Measurements from ENCODE around the gene SLC26A11.
A peak's percentile ranks its signal among the peaks of the same experiment; 100 is the strongest.

The SLC26A11 gene

DNA sequence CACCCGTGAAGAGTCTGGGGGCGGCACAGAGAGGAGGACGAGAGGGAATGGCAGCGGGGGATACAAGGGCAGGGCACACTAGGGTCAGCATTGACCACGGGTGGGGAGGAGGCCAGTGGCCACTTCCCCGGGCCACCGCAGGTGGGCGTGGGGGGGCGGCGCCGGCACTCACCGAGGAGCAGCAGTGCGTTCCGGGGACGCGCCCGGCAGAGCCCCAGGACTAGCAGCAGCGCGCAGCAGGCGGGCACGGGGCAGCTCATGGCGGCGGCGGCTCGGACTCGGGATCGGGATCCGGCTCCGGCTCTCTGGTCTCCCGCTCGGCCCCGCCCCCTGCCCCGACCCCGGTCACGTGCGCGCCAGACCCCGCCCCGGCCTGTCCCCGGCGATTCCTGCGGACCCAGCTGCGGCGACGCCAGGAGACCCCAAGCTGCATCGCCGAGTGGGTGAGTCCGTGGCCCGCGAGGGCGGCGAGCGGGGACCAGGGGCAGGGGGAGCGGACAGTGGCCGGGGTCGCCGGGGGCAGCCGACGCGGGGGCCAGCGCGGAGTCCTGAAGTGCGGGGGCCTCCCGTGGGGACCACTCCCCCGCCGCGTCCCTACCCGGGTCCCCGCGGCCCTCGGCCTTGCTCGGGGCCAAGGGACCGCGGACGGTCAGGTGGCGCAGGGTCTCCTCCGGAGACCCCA is at the start of gene SLC26A11, which contains the start of gene SGSH:
TSS of gene SLC26A11 (plus strand) at position 374 of the 682 bp plus-strand sequence. CDS start 1,134 bp downstream, outside the sequence.
TSS of gene SGSH (minus strand) at position 280 of the 682 bp plus-strand sequence. CDS start at position 260, 20 bp downstream.
- DNase-seq, result peak; percentile 22

DNA sequence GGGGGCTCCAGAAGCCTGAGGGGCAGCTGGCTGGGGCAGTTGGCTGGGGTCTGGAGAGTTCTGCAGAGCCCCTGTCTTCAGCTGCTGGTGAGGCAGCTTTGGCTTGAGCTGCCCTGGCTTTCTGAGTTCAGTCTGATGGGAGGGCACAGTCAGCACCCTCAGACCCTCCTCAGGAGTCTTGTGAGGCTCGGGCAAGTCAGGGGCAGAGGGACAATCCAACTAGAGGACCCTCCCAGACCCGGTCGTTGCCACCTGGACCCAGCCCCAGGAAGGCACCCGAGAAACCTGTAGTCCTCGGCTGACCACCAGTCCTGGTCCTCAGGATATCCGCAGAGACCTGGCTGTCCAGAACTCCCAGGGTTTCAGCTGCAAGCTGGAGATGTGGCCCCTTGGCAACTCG is 48.5 kb upstream of the SLC26A11 start:
- DNase-seq, result no peak

DNA sequence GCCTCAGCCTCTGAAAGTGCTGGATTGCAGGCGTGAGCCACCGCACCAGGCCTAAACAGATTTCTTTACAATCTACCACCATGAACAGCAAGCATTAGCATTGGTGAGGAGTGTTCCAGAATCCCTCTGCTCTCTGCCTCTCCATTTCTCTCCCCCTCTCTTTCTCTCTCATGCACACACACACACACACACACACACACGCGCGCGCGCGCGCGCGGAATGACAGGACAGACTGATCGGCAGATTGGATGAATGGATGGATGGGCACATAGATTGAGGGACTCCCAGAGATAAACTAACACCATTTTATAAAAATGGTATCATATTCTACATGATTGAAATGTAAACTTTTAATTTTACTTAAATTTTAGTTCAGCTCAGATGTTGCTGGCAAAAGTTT is 47.1 kb upstream of the SLC26A11 start:
- no peak for DNase-seq

GRCh38 chr17:80173916-80174315 is 46.3 kb upstream of the SLC26A11 start:
- no peak for DNase-seq

DNA sequence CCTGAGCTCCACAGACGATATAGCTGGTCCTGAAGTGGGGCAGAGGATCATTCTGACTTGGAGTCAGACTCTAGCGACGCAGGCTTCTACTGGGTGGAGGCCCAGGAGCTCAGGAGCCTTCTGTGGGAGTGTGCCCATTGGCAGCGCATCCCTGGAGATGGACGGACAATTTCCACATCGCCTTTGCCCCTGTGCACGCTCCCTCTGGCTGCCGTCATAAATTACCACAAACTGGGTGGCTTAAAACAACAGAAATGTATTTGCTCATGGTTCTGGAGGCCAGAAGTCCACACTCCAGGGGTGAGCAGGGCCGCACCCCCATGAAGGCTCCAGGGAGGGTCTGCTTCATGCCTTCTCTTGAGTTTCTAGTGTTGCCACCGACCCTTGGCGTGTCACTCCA is 43.5 kb upstream of the SLC26A11 start:
- DNase-seq, result no peak

- no peak for DNase-seq
Measured at GRCh38 chr17:80177986-80178595, 42.1 kb upstream of the SLC26A11 start.

- DNase-seq, result no peak
Measured at GRCh38 chr17:80180192-80180591, 40.0 kb upstream of the SLC26A11 start.

- DNase-seq, result no peak
Measured at GRCh38 chr17:80181431-80181830, 38.8 kb upstream of the SLC26A11 start.

DNA sequence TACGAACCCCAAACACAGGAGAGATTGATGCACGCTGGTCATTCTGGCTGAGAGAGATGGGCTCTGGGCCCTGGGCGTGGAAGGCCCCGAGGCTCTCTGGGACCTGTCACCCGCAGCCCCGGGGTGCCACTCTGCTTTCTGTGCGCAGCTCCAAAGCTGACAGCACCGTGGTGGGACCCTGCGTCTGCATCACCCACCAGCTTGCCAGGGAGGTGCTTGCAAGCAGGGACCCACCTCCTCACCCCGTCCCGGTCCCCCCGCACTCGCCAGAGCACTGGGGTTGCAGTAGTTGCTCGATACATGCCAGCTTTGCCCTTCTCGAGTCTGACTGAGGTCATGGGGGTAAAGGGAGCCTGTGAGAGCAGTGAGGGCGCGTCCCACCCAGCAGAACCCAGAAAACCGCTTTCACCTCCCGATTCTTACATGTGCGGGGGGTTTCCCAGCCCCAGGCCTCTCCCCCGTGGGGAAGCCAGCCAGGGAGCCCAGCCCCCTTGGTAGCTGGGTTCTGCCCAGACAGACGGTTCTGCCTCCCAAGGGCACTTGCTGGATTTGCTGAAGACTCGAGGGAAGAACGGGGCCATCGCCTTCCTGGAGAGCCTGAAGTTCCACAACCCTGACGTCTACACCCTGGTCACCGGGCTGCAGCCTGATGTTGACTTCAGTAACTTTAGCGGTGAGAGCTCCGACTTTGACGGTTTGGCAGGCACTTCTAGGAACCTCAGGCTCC is 37.9 kb upstream of the SLC26A11 start:
- no peak for DNase-seq

GRCh38 chr17:80182845-80183223 is 37.4 kb upstream of the SLC26A11 start:
- DNase-seq, result no peak

DNA sequence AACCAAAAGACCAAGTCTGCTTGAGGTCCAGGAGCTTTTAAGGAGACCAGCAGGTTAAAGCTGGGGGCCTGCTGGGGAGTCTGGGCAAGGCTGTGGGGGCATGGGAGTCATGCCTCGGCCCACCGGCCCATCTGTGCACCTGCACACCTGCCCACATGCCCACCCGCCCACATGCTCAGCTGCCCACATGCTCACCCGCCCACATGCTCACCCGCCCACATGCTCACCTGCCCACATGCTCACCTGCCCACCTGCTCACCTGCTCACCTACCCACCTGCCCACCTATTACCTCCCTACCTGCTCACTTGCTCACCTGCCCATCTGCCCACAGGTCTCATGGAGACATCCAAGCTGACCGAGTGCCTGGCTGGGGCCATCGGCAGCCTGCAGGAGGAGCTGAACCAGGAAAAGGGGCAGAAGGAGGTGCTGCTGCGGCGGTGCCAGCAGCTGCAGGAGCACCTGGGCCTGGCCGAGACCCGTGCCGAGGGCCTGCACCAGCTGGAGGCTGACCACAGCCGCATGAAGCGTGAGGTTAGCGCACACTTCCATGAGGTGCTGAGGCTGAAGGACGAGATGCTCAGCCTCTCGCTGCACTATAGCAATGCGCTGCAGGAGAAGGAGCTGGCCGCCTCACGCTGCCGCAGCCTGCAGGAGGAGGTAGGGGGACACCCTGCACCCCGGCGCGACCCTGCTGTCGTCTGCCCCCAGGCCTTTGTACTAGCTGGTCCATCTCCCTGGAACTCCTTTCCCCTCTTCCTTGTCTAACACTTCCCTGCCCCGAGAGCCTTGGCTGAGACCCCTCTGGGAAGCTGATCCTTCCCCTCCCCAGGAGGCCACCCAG is 36.4 kb upstream of the SLC26A11 start:
- no peak for DNase-seq

- DNase-seq, result no peak
Measured at GRCh38 chr17:80184423-80184714, 35.9 kb upstream of the SLC26A11 start.

GRCh38 chr17:80185968-80186367 is 34.3 kb upstream of the SLC26A11 start:
- DNase-seq, result no peak

DNA sequence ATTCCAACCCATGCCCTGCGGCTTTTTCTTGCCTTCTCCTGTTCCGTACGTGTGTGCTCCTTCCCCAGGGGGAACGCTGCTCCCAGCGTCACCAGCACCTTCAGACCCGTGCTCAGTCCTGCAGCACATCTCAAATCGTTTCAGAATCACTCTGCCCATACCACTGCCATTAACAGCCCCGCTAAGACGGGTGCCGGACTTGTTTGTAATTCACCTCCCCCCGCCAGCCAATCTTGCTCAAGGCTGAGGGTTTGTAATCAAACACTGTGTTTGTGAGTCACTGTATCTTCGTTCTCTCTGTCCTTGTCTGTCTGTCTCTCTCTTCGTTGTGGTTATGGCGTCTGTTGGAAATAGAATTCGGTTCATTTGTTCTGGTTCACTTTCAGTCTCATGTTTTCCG is 33.1 kb upstream of the SLC26A11 start:
- DNase-seq, result no peak

- no peak for DNase-seq
Measured at GRCh38 chr17:80187515-80187941, 32.7 kb upstream of the SLC26A11 start.

DNA sequence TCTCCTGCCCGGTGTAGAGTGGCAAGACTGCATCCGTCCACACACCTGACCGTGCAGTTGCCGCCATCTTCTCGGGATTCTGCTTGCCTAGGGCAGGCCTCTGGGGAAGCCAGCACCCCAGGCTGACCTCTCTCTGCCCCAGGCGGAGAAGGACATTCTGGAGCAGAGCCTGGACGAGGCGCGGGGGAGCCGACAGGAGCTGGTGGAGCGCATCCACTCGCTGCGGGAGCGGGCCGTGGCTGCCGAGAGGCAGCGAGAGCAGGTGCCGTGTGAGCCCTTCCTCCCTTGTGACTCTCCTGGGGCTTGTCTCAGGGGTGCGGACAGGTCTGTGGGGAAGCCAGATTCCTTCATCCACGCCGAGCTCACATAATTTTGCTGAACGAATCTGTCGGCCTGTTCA is 30.6 kb upstream of the SLC26A11 start:
- no peak for DNase-seq

GRCh38 chr17:80190716-80191115 is 29.5 kb upstream of the SLC26A11 start:
- no peak for DNase-seq

- no peak for DNase-seq
Measured at GRCh38 chr17:80191192-80191591, 29.0 kb upstream of the SLC26A11 start.

GRCh38 chr17:80191865-80192661 is 28.2 kb upstream of the SLC26A11 start:
- DNase-seq, result peak; percentile 22

DNA sequence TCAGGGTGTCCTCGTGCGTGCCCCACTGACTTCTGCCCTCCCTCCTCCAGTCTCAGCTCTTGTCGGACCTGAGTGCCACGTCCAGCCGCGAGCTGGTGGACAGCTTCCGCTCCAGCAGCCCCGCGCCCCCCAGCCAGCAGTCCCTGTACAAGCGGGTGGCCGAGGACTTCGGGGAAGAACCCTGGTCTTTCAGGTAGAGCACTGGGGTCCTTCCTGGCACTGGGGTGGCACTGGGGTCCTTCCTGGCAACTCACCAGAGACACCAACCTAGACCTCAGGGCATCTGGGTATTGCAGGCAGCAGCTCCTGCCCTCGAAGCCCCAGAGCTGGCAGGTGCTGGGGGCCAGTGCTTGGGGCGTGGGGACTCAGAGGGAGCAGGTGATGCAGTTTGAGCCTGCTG is 25.1 kb upstream of the SLC26A11 start:
- no peak for DNase-seq

- DNase-seq, result no peak
Measured at GRCh38 chr17:80195671-80196529, 24.3 kb upstream of the SLC26A11 start.
